H1 (cell line): ENCODE results near the gene MAST2. TPM values are rescaled to one million over a fixed set of nuclear protein-coding genes. Genes with fewer than 3 reads are reported as not detected.

Experiments used
- CTCF ChIA-PET: fragments of 300-600 bp; sonication (Branson Sonifier 250); formaldehyde crosslinking; loops from one replicate; lab custom pipeline; 2021; ENCODE audit not compliant: partially characterized antibody; lab: Charles Lee
- POLR2A ChIA-PET: fragments of 300-600 bp; sonication (Branson Sonifier 250); formaldehyde crosslinking; loops from one replicate; lab custom pipeline; 2021; ENCODE audit warnings: inconsistent platforms; ENCODE audit not compliant: partially characterized antibody; lab: Charles Lee
- DNase-seq, 2 experiments: peaks; one replicate each; pipeline versions ENCODE4 v3.0.0 to v3.0.0-alpha.2; 2010 to 2022; ENCODE audit warnings: low spot score in 2 of 2, low read depth in 1 of 2, mixed read lengths in 1 of 2
- FAIRE-seq: peaks from 2 replicates; lab custom pipeline; 2011; peaks lifted over from hg19 to GRCh38; lab: Jason Lieb, UNC
- H2AFZ ChIP-seq: 2 replicates; pipeline ENCODE4 v1.8.1; 2012; ENCODE audit warnings: low read length, inconsistent platforms
- H2AK5ac ChIP-seq: 2 replicates; pipeline ENCODE4 v1.6.1; 2013; ENCODE audit warnings: low read depth, low read length
- H2BK120ac ChIP-seq: replicated peaks from 2 replicates; pipeline ENCODE3; 2013; ENCODE audit warnings: low read depth, low read length, inconsistent platforms
- H2BK12ac ChIP-seq: 2 replicates; pipeline ENCODE4 v1.6.1; 2013; ENCODE audit warnings: low read depth, low read length
- H2BK15ac ChIP-seq: 2 replicates; pipeline ENCODE4 v1.6.1; 2013; ENCODE audit warnings: low read length
- H2BK20ac ChIP-seq: 2 replicates; pipeline ENCODE4 v1.6.1; 2013; ENCODE audit warnings: low read length
- H2BK5ac ChIP-seq: 2 replicates; pipeline ENCODE4 v1.6.1; 2013; ENCODE audit warnings: low read depth, low read length
- H3K14ac ChIP-seq: 2 replicates; pipeline ENCODE4 v1.6.1; 2013; ENCODE audit warnings: inconsistent platforms; ENCODE audit not compliant: insufficient read length
- H3K18ac ChIP-seq: 2 replicates; pipeline ENCODE4 v1.6.1; 2013; ENCODE audit warnings: low read length; ENCODE audit errors: extremely low read depth
- H3K23ac ChIP-seq: 2 replicates; pipeline ENCODE4 v1.6.1; 2013; ENCODE audit warnings: inconsistent platforms; ENCODE audit not compliant: insufficient read length
- H3K23me2 ChIP-seq: 2 replicates; pipeline ENCODE4 v1.6.1; 2013; ENCODE audit warnings: low read depth, low read length
- H3K27ac ChIP-seq: 2 replicates; pipeline ENCODE4 v1.6.1; 2011; ENCODE audit warnings: low read depth, low read length, inconsistent platforms
- H3K27me3 ChIP-seq, 4 experiments: replicated peaks in 1 of 4; 1 replicate in 1 of 4; 2 replicates in 3 of 4; pipeline versions ENCODE4 v1.6.1 to v1.8.1; 2011 to 2013; ENCODE audit warnings: low read length in 3 of 4, mild to moderate bottlenecking in 3 of 4, inconsistent platforms in 2 of 4, mixed read lengths in 2 of 4, moderate library complexity in 1 of 4; ENCODE audit not compliant: control insufficient read depth in 3 of 4, insufficient read depth in 3 of 4; ENCODE audit errors: extremely low read depth in 1 of 4
- H3K36me3 ChIP-seq, 4 experiments: 2 replicates each; pipeline versions ENCODE4 v1.6.1 to v1.8.1; 2011 to 2013; ENCODE audit warnings: mild to moderate bottlenecking in 4 of 4, low read length in 3 of 4, moderate library complexity in 2 of 4, control low read depth in 1 of 4, inconsistent platforms in 1 of 4; ENCODE audit not compliant: insufficient read depth in 4 of 4, control insufficient read depth in 2 of 4
- H3K4ac ChIP-seq: replicated peaks from 2 replicates; pipeline ENCODE3; 2013; ENCODE audit warnings: low read length, low read depth, mixed read lengths, inconsistent platforms; ENCODE audit not compliant: insufficient read length
- H3K4me1 ChIP-seq, 4 experiments: replicated peaks in 1 of 4; 1 replicate in 1 of 4; 2 replicates in 3 of 4; pipeline versions ENCODE4 v1.6.1 to v1.8.1; 2011 to 2013; ENCODE audit warnings: low read length in 3 of 4, inconsistent platforms in 2 of 4, mixed read lengths in 1 of 4; ENCODE audit not compliant: insufficient read depth in 4 of 4, control insufficient read depth in 3 of 4
- H3K4me2 ChIP-seq, 2 experiments: 2 replicates each; pipeline versions ENCODE4 v1.6.1 to v1.8.1; 2011 to 2013; ENCODE audit warnings: low read depth in 2 of 2, low read length in 2 of 2, control low read depth in 1 of 2, inconsistent platforms in 1 of 2, mild to moderate bottlenecking in 1 of 2; ENCODE audit not compliant: insufficient read depth in 1 of 2
- H3K4me3 ChIP-seq, 4 experiments: fragments of 200-600, 300-600 bp in 1 of 4; sonication (generic), shearing (Covaris generic), sonication (Bioruptor Twin) in 1 of 4; 2 replicates each; pipeline versions ENCODE4 v1.5.1 to v1.8.1; 2011 to 2016; ENCODE audit warnings: low read length in 4 of 4, low read depth in 3 of 4, control low read depth in 2 of 4, inconsistent platforms in 2 of 4, mild to moderate bottlenecking in 2 of 4, mixed read lengths in 1 of 4, moderate library complexity in 1 of 4; ENCODE audit not compliant: insufficient read depth in 2 of 4; ENCODE audit errors: extremely low read depth in 1 of 4
- H3K56ac ChIP-seq: replicated peaks from 2 replicates; pipeline ENCODE3; 2013; ENCODE audit warnings: low read depth, mild to moderate bottlenecking, mixed read lengths, low read length, inconsistent platforms; ENCODE audit not compliant: insufficient read length
- H3K79me1 ChIP-seq: 2 replicates; pipeline ENCODE4 v1.6.1; 2013; ENCODE audit warnings: low read depth, low read length, control low read depth
- H3K79me2 ChIP-seq, 2 experiments: 2 replicates each; pipeline versions ENCODE4 v1.6.1 to v1.8.1; 2012 to 2013; ENCODE audit warnings: low read length in 2 of 2, mild to moderate bottlenecking in 2 of 2, inconsistent platforms in 1 of 2; ENCODE audit not compliant: insufficient read depth in 2 of 2, control insufficient read depth in 1 of 2
- H3K9ac ChIP-seq, 4 experiments: replicated peaks in 1 of 4; 1 replicate in 1 of 4; 2 replicates in 3 of 4; pipeline versions ENCODE4 v1.6.1 to v1.8.1; 2011 to 2013; ENCODE audit warnings: low read depth in 3 of 4, low read length in 3 of 4, control low read depth in 2 of 4, mild to moderate bottlenecking in 2 of 4, moderate library complexity in 2 of 4, inconsistent platforms in 1 of 4; ENCODE audit errors: extremely low read depth in 1 of 4
- H3K9me3 ChIP-seq, 2 experiments: 2 replicates each; pipeline versions ENCODE4 v1.6.1 to v1.8.1; 2012 to 2013; ENCODE audit warnings: mild to moderate bottlenecking in 2 of 2, moderate library complexity in 2 of 2, control low read depth in 1 of 2, inconsistent platforms in 1 of 2, low read depth in 1 of 2, low read length in 1 of 2, mixed read lengths in 1 of 2; ENCODE audit not compliant: insufficient read depth in 2 of 2
- H4K20me1 ChIP-seq, 2 experiments: replicated peaks in 1 of 2; 2 replicates each; pipeline versions ENCODE3 to v1.8.1; 2011 to 2013; ENCODE audit warnings: inconsistent platforms in 2 of 2, low read length in 2 of 2, mild to moderate bottlenecking in 1 of 2; ENCODE audit not compliant: insufficient read depth in 2 of 2, control insufficient read depth in 1 of 2
- H4K5ac ChIP-seq: 2 replicates; pipeline ENCODE4 v1.6.1; 2013; ENCODE audit warnings: low read length, low read depth, mixed read lengths, inconsistent platforms; ENCODE audit not compliant: insufficient read length
- H4K8ac ChIP-seq: 2 replicates; pipeline ENCODE4 v1.8.0; 2013; ENCODE audit warnings: mild to moderate bottlenecking, moderate library complexity, low read length, inconsistent platforms; ENCODE audit not compliant: insufficient read depth; ENCODE audit errors: extremely low read depth
- H4K91ac ChIP-seq: replicated peaks from 2 replicates; pipeline ENCODE3; 2013; ENCODE audit warnings: low read length, mixed read lengths, inconsistent platforms; ENCODE audit not compliant: insufficient read length
- CTBP2 ChIP-seq: IDR thresholded peaks from 2 replicates; pipeline ENCODE4 v1.7.0; 2011; ENCODE audit warnings: borderline replicate concordance, mild to moderate bottlenecking, moderate library complexity, mixed read lengths, low read length; ENCODE audit not compliant: insufficient read depth, insufficient read length
- HDAC2 ChIP-seq, 2 experiments: fragments of 300-600 bp in 1 of 2; sonication (generic) in 1 of 2; IDR thresholded peaks; 2 replicates each; pipeline ENCODE4 v1.6.1; 2011 to 2012; ENCODE audit warnings: low read depth in 2 of 2, low read length in 2 of 2, mild to moderate bottlenecking in 2 of 2, moderate library complexity in 2 of 2, borderline replicate concordance in 1 of 2, inconsistent platforms in 1 of 2
- NRF1 ChIP-seq: IDR thresholded peaks from 2 replicates; pipeline ENCODE4 v1.6.1; 2011; ENCODE audit warnings: mild to moderate bottlenecking, low read depth, low read length, improper control_type of control experiment
- SIN3A ChIP-seq, 2 experiments: IDR thresholded peaks in 1 of 2; conservative IDR thresholded peaks in 1 of 2; 2 replicates each; pipeline ENCODE4 v1.6.1; 2011 to 2012; ENCODE audit warnings: low read length in 2 of 2, improper control_type of control experiment in 1 of 2, low read depth in 1 of 2, mild to moderate bottlenecking in 1 of 2
- SP1 ChIP-seq: IDR thresholded peaks from 2 replicates; pipeline ENCODE4 v1.6.1; 2011; ENCODE audit warnings: low read depth, low read length
- SP2 ChIP-seq: IDR thresholded peaks from 2 replicates; pipeline ENCODE4 v1.6.1; 2012; ENCODE audit warnings: mild to moderate bottlenecking, low read length, inconsistent platforms
- SUZ12 ChIP-seq: fragments of 200-600 bp; sonication (generic); IDR thresholded peaks from 2 replicates; pipeline ENCODE4 v1.6.1; 2012; ENCODE audit warnings: mild to moderate bottlenecking, inconsistent platforms, low read length, moderate library complexity, mixed read lengths
- WGBS, 2 experiments: shearing (Covaris generic) in 1 of 2; methylation state at CpG; one replicate each; pipeline versions ENCODE4 v1.1.6 to v1.1.7; 2013 to 2015; ENCODE audit warnings: low lambda C conversion rate in 2 of 2, mixed read lengths in 2 of 2, inconsistent platforms in 1 of 2, low coverage in 1 of 2, missing lambda C conversion rate in 1 of 2; ENCODE audit not compliant: insufficient replicate concordance in 2 of 2, insufficient coverage in 1 of 2, insufficient read length in 1 of 2; ENCODE audit errors: extremely low coverage in 1 of 2, missing lambda C conversion rate in 1 of 2; 5-methylcytosine and 5-hydroxymethylcytosine counted together
- polyA plus RNA-seq, 7 experiments: library from polyadenylated mRNA; depleted of rRNA in 3 of 7; stranded (reverse) in 5 of 7; unstranded in 2 of 7; fragments of >200 nt in 5 of 7; fragments of 200-250 nt in 2 of 7; gene quantifications; 1 replicate in 5 of 7; 2 replicates in 1 of 7; 4 replicates in 1 of 7; pipeline versions ENCODE4 v1.2.1 to v1.2.3, GENCODE V29; 2011 to 2013; ENCODE audit warnings: missing spikeins in 2 of 7, mixed read lengths in 2 of 7
- total RNA-seq: library from RNA; stranded (reverse); fragmentation: NEBNext Ultra II Directional; extraction: Animal tissue kit (Norgen Biotek cat#: 25700); gene quantifications from 2 replicates; pipeline ENCODE4 v1.2.1, GENCODE V29; 2021
- TF ChIP-seq, protein P1 (sequence below): IDR thresholded peaks from 2 replicates; pipeline ENCODE4 v1.6.1; 2011; ENCODE audit warnings: low read length, improper control_type of control experiment

MAST2 gene
- total and polyA plus RNA-seq, 2 of the 8 experiments (the other 6 are each of a cell fraction or from before 2014, with no cell fraction given), result 20.5 to 35.4 TPM

- Histone ChIP-seq H3K79me2 (no peaks in the 10 kb centered on the region), H2BK5ac (no peak overlapping the region), H3K14ac (no peak overlapping the region), H2BK120ac (no peak overlapping the region), H4K5ac (no peak overlapping the region), H3K23ac (no peak overlapping the region), H2BK15ac (no peak overlapping the region), H2AK5ac (no peak overlapping the region), H3K27me3 (no peaks in the 10 kb centered on the region), H4K8ac (no peak overlapping the region), H4K91ac (no peak overlapping the region), H2BK20ac (no peak overlapping the region), H3K9me3 (no peaks in the 10 kb centered on the region), H3K56ac (no peak overlapping the region), H3K9ac (no peak overlapping the region), H3K36me3 (no peaks in the 10 kb centered on the region), H3K18ac (no peak overlapping the region), H3K4me3 (no peak overlapping the region), H2BK12ac (no peak overlapping the region), H2AFZ (no peak overlapping the region), H3K4me1 (no peaks in the 10 kb centered on the region), H3K79me1 (no peaks in the 10 kb centered on the region), H3K4me2 (no peak overlapping the region), H4K20me1 (no peaks in the 10 kb centered on the region), H3K23me2 (no peaks in the 10 kb centered on the region), H3K4ac (no peak overlapping the region), H3K27ac (no peak overlapping the region)
- ChIA-PET POLR2A (interaction anchor here (1.5 kb wide), 1 partner anchor 50 kb away, joined by 3 read pairs; no protein-coding TSS in a partner anchor), CTCF (interaction anchor here (0.8 kb wide), 1 partner anchor 12 kb away, joined by 4 read pairs; no protein-coding TSS in a partner anchor)
- FAIRE-seq, result no peak
- no peak for TF ChIP-seq HDAC2 (IDR thresholded peaks at IDR 0.05; ENCODE audit: borderline replicate concordance in 1 of 2, low read depth in 2 of 2, low read length in 2 of 2)
- TF ChIP-seq, protein P1, sequence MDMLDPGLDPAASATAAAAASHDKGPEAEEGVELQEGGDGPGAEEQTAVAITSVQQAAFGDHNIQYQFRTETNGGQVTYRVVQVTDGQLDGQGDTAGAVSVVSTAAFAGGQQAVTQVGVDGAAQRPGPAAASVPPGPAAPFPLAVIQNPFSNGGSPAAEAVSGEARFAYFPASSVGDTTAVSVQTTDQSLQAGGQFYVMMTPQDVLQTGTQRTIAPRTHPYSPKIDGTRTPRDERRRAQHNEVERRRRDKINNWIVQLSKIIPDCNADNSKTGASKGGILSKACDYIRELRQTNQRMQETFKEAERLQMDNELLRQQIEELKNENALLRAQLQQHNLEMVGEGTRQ, result no peak
- TF ChIP-seq SP1, result no peak
- no peak for TF ChIP-seq SUZ12
- no peak for TF ChIP-seq CTBP2
- TF ChIP-seq SP2, result no peak
- no peak for TF ChIP-seq SIN3A (conservative IDR thresholded peaks at IDR 0.05 in 1 of 2, IDR thresholded peaks at IDR 0.05 in 1 of 2; ENCODE audit: low read depth in 1 of 2, low read length in 2 of 2)
- no peak for TF ChIP-seq NRF1
- WGBS, 2 experiments, result 89% methylated on average over 9 of the region's 9 CpGs; no CpG with 5 or more reads in 1 of the 2 experiments
- no peak for DNase-seq
Measured at GRCh38 chr1:45796946-45797345, 6.5 kb upstream of the MAST2 start.
